Measurements from ENCODE around the gene OTOR. TPM values are rescaled to one million over a fixed set of nuclear protein-coding genes. Genes with fewer than 3 reads are reported as not detected.

The OTOR gene
- total and polyA plus RNA-seq, 7 donors, result not detected

DNA sequence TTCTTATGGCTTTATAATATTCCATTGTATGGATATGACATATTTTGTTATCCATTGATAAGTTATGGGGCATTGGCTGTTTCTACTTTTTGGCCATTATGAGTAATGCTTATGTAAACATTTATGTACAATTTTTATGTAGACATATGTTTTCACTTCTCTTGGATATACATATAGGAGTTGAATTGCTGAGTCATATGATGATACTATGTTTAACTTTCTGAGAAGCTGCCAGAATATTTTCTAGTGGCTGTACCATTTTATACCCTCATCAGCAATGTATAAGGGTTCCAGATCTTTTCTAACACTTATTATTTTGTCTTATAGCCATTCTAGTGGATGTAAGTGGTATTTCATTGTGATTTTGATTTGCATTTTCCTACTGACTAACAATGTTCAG lies 23.1 kb downstream of the OTOR start:
- no peak overlapping the region for H3K27ac ChIP-seq
- no peaks in the 10 kb centered on the region for H3K4me1 ChIP-seq
- no peaks in the 10 kb centered on the region for H3K36me3 ChIP-seq (ENCODE audit: insufficient read depth in 1 of 2, low read depth in 1 of 2)
- ATAC-seq, result no peak
- TF ChIP-seq, protein P1, sequence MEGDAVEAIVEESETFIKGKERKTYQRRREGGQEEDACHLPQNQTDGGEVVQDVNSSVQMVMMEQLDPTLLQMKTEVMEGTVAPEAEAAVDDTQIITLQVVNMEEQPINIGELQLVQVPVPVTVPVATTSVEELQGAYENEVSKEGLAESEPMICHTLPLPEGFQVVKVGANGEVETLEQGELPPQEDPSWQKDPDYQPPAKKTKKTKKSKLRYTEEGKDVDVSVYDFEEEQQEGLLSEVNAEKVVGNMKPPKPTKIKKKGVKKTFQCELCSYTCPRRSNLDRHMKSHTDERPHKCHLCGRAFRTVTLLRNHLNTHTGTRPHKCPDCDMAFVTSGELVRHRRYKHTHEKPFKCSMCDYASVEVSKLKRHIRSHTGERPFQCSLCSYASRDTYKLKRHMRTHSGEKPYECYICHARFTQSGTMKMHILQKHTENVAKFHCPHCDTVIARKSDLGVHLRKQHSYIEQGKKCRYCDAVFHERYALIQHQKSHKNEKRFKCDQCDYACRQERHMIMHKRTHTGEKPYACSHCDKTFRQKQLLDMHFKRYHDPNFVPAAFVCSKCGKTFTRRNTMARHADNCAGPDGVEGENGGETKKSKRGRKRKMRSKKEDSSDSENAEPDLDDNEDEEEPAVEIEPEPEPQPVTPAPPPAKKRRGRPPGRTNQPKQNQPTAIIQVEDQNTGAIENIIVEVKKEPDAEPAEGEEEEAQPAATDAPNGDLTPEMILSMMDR (IDR thresholded peaks at IDR 0.05), result no peak
- no peaks in the 10 kb centered on the region for H3K9me3 ChIP-seq
- intact Hi-C loops (cut with DNase I), result no loop called here
- H3K4me3 ChIP-seq, result no peak overlapping the region
- peaks cover 0 to 3% (median 0%) of the 10 kb centered on the region in 3 donors for H3K27me3 ChIP-seq (ENCODE audit: insufficient read depth in 3 of 3, low read length in 2 of 3)
- no peak for DNase-seq

DNA sequence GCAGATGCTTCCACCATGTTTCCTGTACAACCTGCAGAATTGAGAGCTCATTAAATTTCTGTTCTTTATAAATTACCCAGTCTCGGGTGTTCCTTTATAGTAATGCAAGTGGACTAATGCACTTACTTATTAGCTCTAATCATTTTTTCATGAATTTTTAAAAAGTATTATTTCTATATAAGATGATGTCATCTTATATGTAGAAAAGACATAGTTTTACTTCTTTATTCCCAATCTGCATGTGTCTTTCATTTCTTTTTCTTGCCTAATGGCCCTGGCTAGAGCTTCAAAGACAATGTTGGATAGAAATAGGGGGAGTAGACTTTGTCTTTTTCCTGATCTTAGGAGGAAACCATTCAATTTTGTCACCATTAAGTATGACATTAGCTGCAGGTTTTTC lies 27.8 kb downstream of the OTOR start:
- intact Hi-C loops (cut with DNase I), result no loop called here
- no peaks in the 10 kb centered on the region for H3K36me3 ChIP-seq (ENCODE audit: insufficient read depth in 1 of 2, low read depth in 1 of 2)
- no peaks in the 10 kb centered on the region for H3K27me3 ChIP-seq (ENCODE audit: insufficient read depth in 3 of 3, low read length in 2 of 3)
- H3K4me3 ChIP-seq, result no peak overlapping the region
- ATAC-seq (no peak), DNase-seq (no peak)
- TF ChIP-seq, protein P1 (IDR thresholded peaks at IDR 0.05), result no peak
- 73 to 89% (median 79%) methylated on average over 1 of the region's 1 CpG for WGBS, 3 donors
- no peaks in the 10 kb centered on the region for H3K4me1 ChIP-seq
- no peaks in the 10 kb centered on the region for H3K9me3 ChIP-seq
- H3K27ac ChIP-seq, result no peak overlapping the region

DNA sequence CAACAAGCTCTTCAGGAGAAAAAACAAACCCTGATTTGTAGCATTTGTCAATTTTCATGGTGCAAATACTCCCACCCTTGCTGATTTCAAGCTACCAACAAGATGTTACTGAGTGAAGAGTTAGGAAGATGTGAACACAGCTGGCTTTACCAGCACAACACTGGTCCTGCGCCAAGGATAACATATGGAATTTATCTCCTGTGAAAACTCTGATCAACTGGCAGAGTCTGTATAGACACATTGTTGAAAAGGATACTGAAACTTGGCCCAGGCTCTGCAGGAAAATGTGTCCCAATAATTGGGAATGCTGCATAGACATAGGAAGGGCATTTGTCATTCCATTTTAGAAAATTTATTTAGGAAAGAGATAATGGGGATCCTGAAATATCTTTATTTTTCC lies 29.0 kb downstream of the OTOR start:
- TF ChIP-seq, protein P1 (IDR thresholded peaks at IDR 0.05), result no peak
- no peak for DNase-seq
- no peak for ATAC-seq
- Histone ChIP-seq H3K36me3 (ENCODE audit: insufficient read depth in 1 of 2, low read depth in 1 of 2) (no peaks in the 10 kb centered on the region), H3K4me3 (no peak overlapping the region), H3K27ac (no peak overlapping the region), H3K27me3 (ENCODE audit: insufficient read depth in 3 of 3, low read length in 2 of 3) (no peaks in the 10 kb centered on the region), H3K9me3 (no peaks in the 10 kb centered on the region), H3K4me1 (no peaks in the 10 kb centered on the region)
- intact Hi-C loops (cut with DNase I), result no loop called here
- WGBS, 3 donors, result 32 to 50% (median 34%) methylated on average over 1 of the region's 1 CpG

DNA sequence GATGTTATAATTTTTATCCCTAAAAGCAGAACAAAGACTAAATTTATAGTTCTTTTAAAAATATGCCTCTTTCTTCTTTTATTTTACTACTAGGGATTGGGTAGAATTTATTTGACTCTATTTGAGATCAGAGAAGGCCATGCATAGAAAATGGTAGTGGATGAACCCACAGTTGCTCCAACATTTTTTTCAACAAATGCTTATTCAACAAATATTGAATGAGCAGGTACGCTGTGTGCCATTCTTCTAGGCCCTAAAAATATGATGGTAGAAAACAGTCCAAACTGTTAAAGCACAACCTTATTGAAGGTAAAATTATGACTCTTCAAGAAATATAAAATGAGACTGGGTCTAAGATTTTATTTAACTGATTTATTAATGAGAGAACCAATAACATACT lies 30.0 kb downstream of the OTOR start:
- Histone ChIP-seq H3K4me1 (no peaks in the 10 kb centered on the region), H3K27me3 (ENCODE audit: insufficient read depth in 3 of 3, low read length in 2 of 3) (no peaks in the 10 kb centered on the region), H3K27ac (no peak overlapping the region), H3K9me3 (no peaks in the 10 kb centered on the region), H3K36me3 (ENCODE audit: insufficient read depth in 1 of 2, low read depth in 1 of 2) (no peaks in the 10 kb centered on the region), H3K4me3 (no peak overlapping the region)
- TF ChIP-seq, protein P1 (IDR thresholded peaks at IDR 0.05), result no peak
- intact Hi-C loops (cut with DNase I), result no loop called here
- WGBS, 3 donors, result 92 to 96% (median 94%) methylated on average over 1 of the region's 1 CpG
- DNase-seq (no peak), ATAC-seq (no peak)

DNA sequence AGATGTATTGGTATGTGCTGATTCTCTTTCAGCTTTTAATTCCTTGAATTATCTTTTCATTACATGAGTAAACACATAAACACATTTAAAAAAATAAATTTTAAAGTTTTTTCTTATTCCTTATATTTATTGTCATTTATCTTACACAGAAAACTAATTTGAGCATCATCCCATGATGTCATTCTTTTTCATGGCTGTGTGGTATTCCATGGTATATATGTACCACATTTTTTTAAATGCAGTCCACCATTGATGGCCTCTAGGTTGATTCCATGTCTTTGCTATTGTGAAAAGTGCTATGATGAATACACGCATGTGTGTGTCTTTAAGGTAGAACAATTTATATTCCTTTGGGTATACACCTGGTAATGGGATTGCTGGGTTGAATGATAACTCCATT lies 33.3 kb downstream of the OTOR start:
- Histone ChIP-seq H3K4me3 (no peak overlapping the region), H3K9me3 (no peaks in the 10 kb centered on the region), H3K36me3 (ENCODE audit: insufficient read depth in 1 of 2, low read depth in 1 of 2) (no peaks in the 10 kb centered on the region), H3K27ac (no peak overlapping the region), H3K27me3 (ENCODE audit: insufficient read depth in 3 of 3, low read length in 2 of 3) (no peaks in the 10 kb centered on the region), H3K4me1 (no peaks in the 10 kb centered on the region)
- TF ChIP-seq, protein P1 (IDR thresholded peaks at IDR 0.05), result no peak
- no peak for ATAC-seq
- WGBS, 3 donors, result 95 to 100% (median 100%) methylated on average over 1 of the region's 1 CpG
- intact Hi-C loops (cut with DNase I), result no loop called here
- no peak for DNase-seq

Measured in psoas muscle (tissue), 8 donors.